ENCODE measurements around the gene ALG2.

Gene ALG2

GRCh38 chr9:99177576-99178366, 44.0 kb downstream of the ALG2 start:
- H3K4me3 ChIP-seq (ENCODE audit: low read depth, low read length): no peak overlapping the region

GRCh38 chr9:99176527-99177013, 45.2 kb downstream of the ALG2 start:
- H3K4me3 ChIP-seq (ENCODE audit: low read depth, low read length): no peak overlapping the region

GRCh38 chr9:99173570-99174504, 47.9 kb downstream of the ALG2 start:
- H3K4me3 ChIP-seq (ENCODE audit: low read depth, low read length): no peak overlapping the region

- H3K4me3 ChIP-seq (ENCODE audit: low read depth, low read length): no peak overlapping the region
These were observed 49.3 kb downstream of the ALG2 start for GRCh38 chr9:99172124-99173091.

GRCh38 chr9:99171225-99172123, 50.3 kb downstream of the ALG2 start:
- no peak overlapping the region for H3K4me3 ChIP-seq (ENCODE audit: low read depth, low read length)

GRCh38 chr9:99169982-99170761, 51.6 kb downstream of the ALG2 start:
- H3K4me3 ChIP-seq (ENCODE audit: low read depth, low read length): no peak overlapping the region

- H3K4me3 ChIP-seq (ENCODE audit: low read depth, low read length): no peak overlapping the region
These were observed 52.7 kb downstream of the ALG2 start for GRCh38 chr9:99169086-99169485.

- no peak overlapping the region for H3K4me3 ChIP-seq (ENCODE audit: low read depth, low read length)
These were observed 54.0 kb downstream of the ALG2 start for GRCh38 chr9:99167694-99168093.

GRCh38 chr9:99167119-99167518, 54.6 kb downstream of the ALG2 start:
- H3K4me3 ChIP-seq (ENCODE audit: low read depth, low read length): no peak overlapping the region
